Measurements from ENCODE around the gene NEURL1B. TPM values are rescaled to one million over a fixed set of nuclear protein-coding genes. Genes with fewer than 3 reads are reported as not detected.

The NEURL1B gene
- polyA plus RNA-seq, 1 of the 3 experiments (the other 2 are of a cell fraction): 2.8 TPM

DNA sequence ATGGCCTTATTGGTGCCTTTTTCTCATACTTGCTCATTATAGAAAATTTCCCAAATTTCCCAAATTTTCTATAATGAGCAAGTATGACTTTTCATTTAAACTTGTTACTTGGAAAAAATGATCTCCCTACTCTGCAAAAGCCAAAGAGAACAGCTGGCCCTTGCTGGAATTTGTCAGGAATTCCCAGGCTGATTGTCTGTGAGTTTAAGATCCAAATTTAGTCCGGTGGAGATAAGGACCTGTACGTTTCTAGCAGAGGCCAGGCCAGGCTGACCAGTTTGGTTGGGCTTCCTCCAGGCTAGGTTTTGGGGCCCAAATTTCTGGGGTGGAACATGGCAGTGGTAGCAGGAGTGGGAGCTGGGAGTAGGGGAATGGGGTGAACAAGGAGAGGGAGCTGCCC is 51.9 kb downstream of the NEURL1B start:
- H3K4me2 ChIP-seq: peak overlapping the region; percentile 25; the same call in 1 of the 2 replicates
- H3K4me3 ChIP-seq (ENCODE audit: low read depth in 2 of 2, low read length in 1 of 2): no peak overlapping the region
- TF ChIP-seq YY1 (IDR thresholded peaks at IDR 0.05; ENCODE audit: low read depth) (no peak), GATA2 (CRISPR knock-in tag; IDR thresholded peaks at IDR 0.05) (peak; percentile 60), FOSL2 (IDR thresholded peaks at IDR 0.05; ENCODE audit: borderline replicate concordance, low read depth) (no peak), EZH2phosphoT487 (IDR thresholded peaks at IDR 0.05; ENCODE audit: borderline replicate concordance, low read depth) (no peak), NRF1 (IDR thresholded peaks at IDR 0.05; ENCODE audit: low read depth, low read length) (no peak), FOXJ3 (CRISPR knock-in tag; IDR thresholded peaks at IDR 0.05) (no peak), TCF12 (IDR thresholded peaks at IDR 0.05) (peak; percentile 71), RCOR1 (IDR thresholded peaks at IDR 0.05; ENCODE audit: low read length) (peak; percentile 55; the same call in 1 of the 2 replicates)
- TF ChIP-seq, protein P1, sequence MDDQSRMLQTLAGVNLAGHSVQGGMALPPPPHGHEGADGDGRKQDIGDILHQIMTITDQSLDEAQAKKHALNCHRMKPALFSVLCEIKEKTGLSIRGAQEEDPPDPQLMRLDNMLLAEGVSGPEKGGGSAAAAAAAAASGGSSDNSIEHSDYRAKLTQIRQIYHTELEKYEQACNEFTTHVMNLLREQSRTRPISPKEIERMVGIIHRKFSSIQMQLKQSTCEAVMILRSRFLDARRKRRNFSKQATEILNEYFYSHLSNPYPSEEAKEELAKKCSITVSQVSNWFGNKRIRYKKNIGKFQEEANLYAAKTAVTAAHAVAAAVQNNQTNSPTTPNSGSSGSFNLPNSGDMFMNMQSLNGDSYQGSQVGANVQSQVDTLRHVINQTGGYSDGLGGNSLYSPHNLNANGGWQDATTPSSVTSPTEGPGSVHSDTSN (IDR thresholded peaks at IDR 0.05): 0 out of 2 replicates have a peak, but pooled peaks have one; percentile 23
- no peak overlapping the region for H3K9ac ChIP-seq
- H3K9me2 ChIP-seq: no peaks in the 10 kb centered on the region
- peaks cover 0 to 32% of the 10 kb centered on the region in 2 experiments; a peak in 2 of 4 replicates for H3K4me1 ChIP-seq (ENCODE audit: control insufficient read depth in 1 of 2, insufficient read depth in 2 of 2, low read depth in 1 of 2, low read length in 1 of 2)
- H3K36me3 ChIP-seq (replicated peaks in 1 of 2; ENCODE audit: control insufficient read depth in 1 of 2, insufficient read depth in 2 of 2, low read length in 1 of 2): no peaks in the 10 kb centered on the region
- no peaks in the 10 kb centered on the region for H3F3A ChIP-seq (replicated peaks; ENCODE audit: insufficient read depth)
- no peaks in the 10 kb centered on the region for H3K9me3 ChIP-seq
- peak overlapping the region; percentile 60; the same call in 1 of the 2 replicates for H2AFZ ChIP-seq (ENCODE audit: low read depth)
- no peaks in the 10 kb centered on the region for H3K27me3 ChIP-seq (ENCODE audit: insufficient read depth)
- peak overlapping the region; percentile 26 to 76; a peak in 3 of 4 replicates for H3K27ac ChIP-seq (ENCODE audit: low read depth in 2 of 2, low read length in 1 of 2)
- ChIA-PET POLR2A (no interaction called here), CTCF (interaction anchor here (0.9 to 11.4 kb wide), 4 partner anchors 8 to 212 kb away, joined by 3 to 209 read pairs (median 4); no protein-coding TSS in a partner anchor)
- 12% methylated on average over 2 of the region's 2 CpGs for WGBS (ENCODE audit: low lambda C conversion rate)
- peak; percentile 58 for DNase-seq
- no peaks in the 10 kb centered on the region for H3K79me2 ChIP-seq (ENCODE audit: insufficient read depth)
- no peaks in the 10 kb centered on the region for H4K20me1 ChIP-seq (ENCODE audit: insufficient read depth)

- peaks cover 0 to 21% of the 10 kb centered on the region in 2 experiments; a peak in 2 of 4 replicates for H3K4me1 ChIP-seq (ENCODE audit: control insufficient read depth in 1 of 2, insufficient read depth in 2 of 2, low read depth in 1 of 2, low read length in 1 of 2)
- no peaks in the 10 kb centered on the region for H4K20me1 ChIP-seq (ENCODE audit: insufficient read depth)
- H3F3A ChIP-seq (replicated peaks; ENCODE audit: insufficient read depth): no peaks in the 10 kb centered on the region
- no peak overlapping the region for H3K4me2 ChIP-seq
- peak; percentile 3 for DNase-seq
- H3K9ac ChIP-seq: no peak overlapping the region
- POLR2A ChIA-PET: no interaction called here
- H3K27me3 ChIP-seq (ENCODE audit: insufficient read depth): no peaks in the 10 kb centered on the region; the same call in 1 of the 2 replicates
- no peaks in the 10 kb centered on the region for H3K9me2 ChIP-seq
- H2AFZ ChIP-seq (ENCODE audit: low read depth): no peak overlapping the region
- H3K4me3 ChIP-seq (ENCODE audit: low read depth in 2 of 2, low read length in 1 of 2): no peak overlapping the region
- no peaks in the 10 kb centered on the region for H3K9me3 ChIP-seq
- CTCF ChIA-PET: interaction anchor here (2.1 to 11.4 kb wide), 3 partner anchors 27 to 213 kb away, joined by 8 to 209 read pairs (median 71); partner anchors contain the start of gene NEURL1B
- no peaks in the 10 kb centered on the region for H3K36me3 ChIP-seq (replicated peaks in 1 of 2; ENCODE audit: control insufficient read depth in 1 of 2, insufficient read depth in 2 of 2, low read length in 1 of 2)
- H3K27ac ChIP-seq (ENCODE audit: low read depth in 2 of 2, low read length in 1 of 2): no peak overlapping the region
- no peaks in the 10 kb centered on the region for H3K79me2 ChIP-seq (ENCODE audit: insufficient read depth)
- WGBS (ENCODE audit: low lambda C conversion rate): 89% methylated on average over 4 of the region's 4 CpGs
- TF ChIP-seq, protein P1 (IDR thresholded peaks at IDR 0.05): no peak
- TF ChIP-seq TCF12 (IDR thresholded peaks at IDR 0.05) (no peak), ELF1 (IDR thresholded peaks at IDR 0.05) (no peak), EP300 (IDR thresholded peaks at IDR 0.05; ENCODE audit: borderline replicate concordance in 1 of 2, low read depth in 1 of 2, low read length in 1 of 2) (no peak), SIN3A (IDR thresholded peaks at IDR 0.05; ENCODE audit: borderline replicate concordance, low read depth, low read length) (no peak), FOSL2 (IDR thresholded peaks at IDR 0.05; ENCODE audit: borderline replicate concordance, low read depth) (no peak), EZH2phosphoT487 (IDR thresholded peaks at IDR 0.05; ENCODE audit: borderline replicate concordance, low read depth) (no peak), JUND (IDR thresholded peaks at IDR 0.05) (no peak), REST (IDR thresholded peaks at IDR 0.05; ENCODE audit: low read depth, low read length) (no peak), YY1 (IDR thresholded peaks at IDR 0.05; ENCODE audit: low read depth) (no peak), MEF2A (IDR thresholded peaks at IDR 0.05; ENCODE audit: borderline replicate concordance, low read depth) (no peak), GATA2 (CRISPR knock-in tag; IDR thresholded peaks at IDR 0.05) (no peak), NFIC (IDR thresholded peaks at IDR 0.05; ENCODE audit: borderline replicate concordance) (no peak), RAD21 (IDR thresholded peaks at IDR 0.05; ENCODE audit: low read length) (no peak), RXRA (IDR thresholded peaks at IDR 0.05; ENCODE audit: borderline replicate concordance, low read depth) (no peak)
- TF ChIP-seq, protein P2, sequence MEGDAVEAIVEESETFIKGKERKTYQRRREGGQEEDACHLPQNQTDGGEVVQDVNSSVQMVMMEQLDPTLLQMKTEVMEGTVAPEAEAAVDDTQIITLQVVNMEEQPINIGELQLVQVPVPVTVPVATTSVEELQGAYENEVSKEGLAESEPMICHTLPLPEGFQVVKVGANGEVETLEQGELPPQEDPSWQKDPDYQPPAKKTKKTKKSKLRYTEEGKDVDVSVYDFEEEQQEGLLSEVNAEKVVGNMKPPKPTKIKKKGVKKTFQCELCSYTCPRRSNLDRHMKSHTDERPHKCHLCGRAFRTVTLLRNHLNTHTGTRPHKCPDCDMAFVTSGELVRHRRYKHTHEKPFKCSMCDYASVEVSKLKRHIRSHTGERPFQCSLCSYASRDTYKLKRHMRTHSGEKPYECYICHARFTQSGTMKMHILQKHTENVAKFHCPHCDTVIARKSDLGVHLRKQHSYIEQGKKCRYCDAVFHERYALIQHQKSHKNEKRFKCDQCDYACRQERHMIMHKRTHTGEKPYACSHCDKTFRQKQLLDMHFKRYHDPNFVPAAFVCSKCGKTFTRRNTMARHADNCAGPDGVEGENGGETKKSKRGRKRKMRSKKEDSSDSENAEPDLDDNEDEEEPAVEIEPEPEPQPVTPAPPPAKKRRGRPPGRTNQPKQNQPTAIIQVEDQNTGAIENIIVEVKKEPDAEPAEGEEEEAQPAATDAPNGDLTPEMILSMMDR (IDR thresholded peaks at IDR 0.05): no peak
These were observed 53.0 kb downstream of the NEURL1B start for GRCh38 chr5:172694061-172694460.
